Non-pigmented ciliary epithelial cell (primary cell): Measurements from ENCODE around the gene CPE.
"Not testable (repeated sequence)": the region's sequence is repeated elsewhere in the genome, so short reads cannot be mapped to it uniquely, and the experiment has no call there.

ENCODE experiments used
- DNase-seq: peaks from one replicate; pipeline ENCODE4 v3.0.0-alpha.2; 2010; ENCODE audit warnings: low read depth

The CPE gene

DNA sequence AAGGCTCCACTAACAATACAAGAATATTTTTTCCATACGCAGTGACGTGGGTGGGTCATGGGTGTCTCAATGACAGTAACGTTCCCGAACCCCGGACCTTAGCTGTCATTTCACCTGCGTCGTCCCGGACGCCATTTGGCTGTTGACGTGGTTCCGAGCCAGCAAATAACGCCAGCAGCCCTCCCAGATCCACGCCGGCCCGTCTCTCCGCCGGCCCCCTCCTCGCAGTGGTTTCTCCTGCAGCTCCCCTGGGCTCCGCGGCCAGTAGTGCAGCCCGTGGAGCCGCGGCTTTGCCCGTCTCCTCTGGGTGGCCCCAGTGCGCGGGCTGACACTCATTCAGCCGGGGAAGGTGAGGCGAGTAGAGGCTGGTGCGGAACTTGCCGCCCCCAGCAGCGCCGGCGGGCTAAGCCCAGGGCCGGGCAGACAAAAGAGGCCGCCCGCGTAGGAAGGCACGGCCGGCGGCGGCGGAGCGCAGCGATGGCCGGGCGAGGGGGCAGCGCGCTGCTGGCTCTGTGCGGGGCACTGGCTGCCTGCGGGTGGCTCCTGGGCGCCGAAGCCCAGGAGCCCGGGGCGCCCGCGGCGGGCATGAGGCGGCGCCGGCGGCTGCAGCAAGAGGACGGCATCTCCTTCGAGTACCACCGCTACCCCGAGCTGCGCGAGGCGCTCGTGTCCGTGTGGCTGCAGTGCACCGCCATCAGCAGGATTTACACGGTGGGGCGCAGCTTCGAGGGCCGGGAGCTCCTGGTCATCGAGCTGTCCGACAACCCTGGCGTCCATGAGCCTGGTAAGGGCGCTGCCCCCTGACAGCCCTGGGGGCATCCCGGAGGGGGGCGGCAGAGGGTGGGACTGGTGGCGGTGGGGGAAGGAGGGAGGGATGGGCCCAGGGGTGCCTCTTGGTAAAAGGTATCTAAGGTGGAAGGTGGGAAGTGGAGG is at the start of gene CPE:
Gene CPE (plus strand): TSS at position 264 of the 933 bp plus-strand sequence. CDS start 214 bp downstream, at position 478.
- DNase-seq = no peak

DNA sequence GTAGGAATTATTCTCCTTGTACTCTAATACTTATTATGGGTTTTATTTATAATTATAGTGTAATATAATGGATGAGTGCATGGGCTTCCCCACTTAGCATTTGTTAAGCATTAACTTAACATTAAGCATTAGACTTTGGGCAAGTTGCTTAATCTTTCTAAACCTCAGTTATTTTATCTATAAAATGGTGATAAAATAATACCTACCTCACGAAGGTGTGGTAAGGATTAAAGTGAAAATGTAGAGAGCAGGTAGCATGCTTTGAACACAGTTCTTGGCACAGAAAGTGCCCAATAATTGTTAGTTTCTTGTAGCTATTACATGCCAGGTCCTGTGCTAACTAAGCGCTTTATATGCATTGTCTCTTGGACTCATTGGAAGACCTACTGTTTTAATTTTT is 48.7 kb upstream of the CPE start:
- no peak for DNase-seq

DNA sequence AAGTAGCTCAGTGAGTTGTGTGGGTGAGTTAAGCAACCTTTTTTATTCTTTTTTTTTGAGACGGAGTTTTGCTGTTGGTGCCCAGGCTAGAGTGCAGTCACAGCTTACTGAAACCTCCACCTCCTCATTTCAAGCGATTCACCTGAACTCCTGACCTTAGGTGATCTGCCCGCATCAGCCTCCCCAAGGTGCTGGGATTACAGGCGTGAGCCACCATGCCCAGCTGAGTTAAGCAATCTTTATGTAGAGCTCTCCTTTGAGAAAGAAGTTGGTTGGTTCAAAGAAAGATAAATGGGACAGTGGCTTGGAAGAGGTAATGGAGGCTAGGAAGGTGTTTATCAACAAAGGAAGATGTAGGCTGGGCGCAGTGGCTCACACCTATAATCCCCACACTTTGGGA is 48.1 kb upstream of the CPE start:
- no peak for DNase-seq

DNA sequence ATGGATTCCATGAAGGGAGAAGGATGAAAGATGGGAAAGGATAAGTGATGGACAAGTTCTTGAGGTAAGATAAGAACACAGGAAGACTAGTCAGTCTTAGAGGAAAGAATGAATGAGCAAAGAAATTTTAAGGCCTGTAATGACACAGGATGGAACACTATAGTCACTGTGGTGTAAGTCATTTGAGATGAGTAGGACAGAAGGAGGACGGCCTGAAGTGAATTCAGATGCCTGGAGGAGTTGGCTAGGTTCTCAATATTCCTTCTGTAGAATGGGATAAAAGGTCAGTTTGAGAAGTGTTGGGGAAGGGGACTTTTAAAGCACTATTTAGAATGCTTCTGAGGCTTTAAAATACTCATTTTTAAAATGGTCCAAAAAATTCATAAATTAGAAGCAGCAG is 47.4 kb upstream of the CPE start:
- DNase-seq = no peak

DNA sequence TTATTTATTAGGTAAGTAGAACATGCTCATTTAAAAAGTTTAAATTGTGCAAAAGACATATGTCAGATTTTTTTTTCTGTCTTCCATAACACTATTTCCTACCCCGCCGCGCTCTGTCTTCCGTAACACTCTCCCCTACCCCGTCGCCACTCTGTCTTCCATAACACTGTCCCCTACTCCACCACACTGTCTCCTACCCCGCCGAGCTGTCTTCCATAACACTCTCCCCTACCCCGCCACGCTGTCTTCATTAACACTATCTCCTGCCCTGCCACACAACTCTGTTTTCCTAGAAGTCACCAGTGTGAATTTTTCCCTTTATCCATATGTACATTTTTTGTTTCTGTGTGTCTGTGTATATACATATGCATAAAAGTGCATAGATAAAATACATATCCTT is 47.0 kb upstream of the CPE start:
- no peak for DNase-seq

DNA sequence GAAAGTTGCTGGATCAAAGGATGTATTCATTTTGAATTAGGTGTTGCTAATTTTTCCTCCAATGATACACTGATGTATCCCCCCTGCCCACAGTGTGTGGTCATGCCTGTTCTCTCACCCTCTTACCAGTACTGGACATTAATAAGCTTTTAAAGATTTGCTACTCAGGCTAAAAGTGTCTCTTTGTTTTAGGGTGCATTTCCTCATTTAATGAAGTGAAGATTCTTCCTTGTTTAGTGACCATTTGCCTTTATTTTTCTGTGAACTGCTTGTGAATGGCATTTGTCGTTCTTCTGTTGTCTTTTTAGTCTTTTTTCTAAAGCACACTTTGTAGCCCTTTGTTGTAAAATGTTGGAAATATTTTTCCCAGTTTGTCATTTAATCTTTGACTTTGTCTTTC is 46.3 kb upstream of the CPE start:
- DNase-seq = no peak

DNA sequence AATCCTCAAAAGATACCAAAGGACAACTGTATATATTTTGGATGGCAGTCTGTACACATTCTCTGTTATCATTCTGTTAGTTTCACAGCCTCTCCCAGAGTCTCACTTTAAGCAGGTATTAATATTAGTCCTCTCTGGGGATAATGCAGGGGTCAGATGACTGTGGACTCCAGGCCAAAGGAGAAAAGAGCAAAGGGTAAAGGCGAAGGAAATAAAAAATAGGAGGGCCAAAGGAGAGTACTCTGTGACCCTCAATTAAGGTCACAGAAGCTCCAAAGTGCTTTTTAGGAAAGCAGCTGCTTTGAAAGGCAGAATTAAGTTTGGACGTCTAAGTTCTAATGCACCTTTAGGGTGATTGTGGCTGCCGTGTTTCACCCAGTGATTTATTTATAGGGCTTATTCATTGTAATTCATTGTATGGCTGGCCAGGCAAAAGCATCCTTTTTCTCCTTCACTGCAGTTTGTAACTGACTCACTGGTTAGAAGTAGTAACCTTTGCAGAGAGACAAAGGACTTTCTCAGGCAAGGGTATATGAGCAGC is 43.6 kb upstream of the CPE start:
- DNase-seq = no peak

DNA sequence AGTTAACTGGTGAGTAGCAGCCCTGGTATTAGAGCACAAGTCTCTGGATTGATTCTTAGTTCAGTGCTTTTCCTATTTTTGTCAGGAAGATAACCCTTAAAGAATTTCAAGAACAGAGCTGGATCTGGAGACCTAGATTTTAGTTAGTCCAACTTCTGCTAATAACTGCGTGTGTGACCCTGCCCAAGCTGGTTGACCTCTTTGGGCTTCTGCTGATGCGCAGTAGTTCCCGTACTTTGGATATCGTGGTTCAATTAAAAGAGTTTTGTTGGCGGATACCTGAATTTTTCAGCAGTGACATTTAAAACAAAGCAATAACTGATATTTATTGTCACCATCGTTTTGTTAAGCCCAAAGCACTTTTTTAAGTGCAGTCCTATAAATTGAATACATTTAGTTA is 42.1 kb upstream of the CPE start:
- DNase-seq = no peak

DNA sequence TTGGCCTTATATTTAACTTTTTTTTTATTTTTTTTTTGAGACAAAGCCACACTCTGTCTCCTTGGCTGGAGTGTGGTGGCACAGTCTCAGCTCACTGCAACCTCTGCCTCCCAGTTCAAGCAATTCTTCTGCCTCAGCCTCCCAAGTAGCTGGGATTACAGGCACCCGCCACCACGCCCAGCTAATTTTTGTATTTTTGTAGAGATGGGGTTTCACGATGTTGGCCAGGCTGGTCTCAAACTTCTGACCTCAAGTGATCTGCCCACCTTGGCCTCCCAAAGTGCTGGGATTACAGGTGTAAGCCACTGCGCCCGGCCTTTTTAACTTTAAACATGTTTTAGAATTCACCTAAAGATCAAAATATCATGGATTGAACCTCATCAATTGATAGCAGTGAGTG is 36.5 kb upstream of the CPE start:
- DNase-seq = not testable (repeated sequence)

DNA sequence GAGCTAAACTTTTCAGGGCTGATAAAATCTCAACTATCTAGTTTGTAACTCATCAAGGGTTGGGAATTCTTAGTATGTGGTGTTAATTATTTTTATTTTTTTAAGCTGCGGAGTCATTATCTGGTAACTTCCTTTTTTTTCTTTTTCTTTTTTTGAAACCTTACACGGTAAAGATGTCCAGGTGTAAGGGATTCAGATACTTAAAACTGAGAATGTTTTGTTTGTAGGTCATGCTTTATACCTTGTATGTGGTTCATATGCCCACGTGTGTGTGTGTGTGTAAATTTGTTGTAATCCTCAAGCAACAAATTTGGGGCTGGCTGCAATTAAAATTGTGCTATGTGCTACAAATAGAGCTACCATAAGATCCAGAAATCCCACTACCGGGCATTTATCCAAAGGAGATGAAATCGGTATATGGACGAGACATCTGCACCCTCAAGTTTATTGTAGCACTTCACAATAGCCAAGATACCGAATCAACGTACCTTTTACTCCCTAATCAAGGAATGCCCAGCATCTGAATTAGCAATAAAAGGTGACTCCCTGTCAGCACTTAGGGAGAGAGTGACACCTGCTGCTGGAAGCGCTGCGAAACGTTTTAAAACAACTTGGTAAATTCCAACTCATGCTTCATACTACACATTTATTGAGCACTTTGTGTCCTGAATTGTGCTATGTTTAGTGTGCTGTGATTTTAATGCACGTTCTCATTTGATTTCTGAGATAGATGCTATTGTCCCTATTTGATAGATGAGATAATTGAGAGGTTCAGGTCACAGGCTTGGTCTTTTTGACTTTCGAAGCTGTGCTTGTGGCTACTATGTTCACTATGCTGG is 35.2 kb upstream of the CPE start:
- DNase-seq = no peak

DNA sequence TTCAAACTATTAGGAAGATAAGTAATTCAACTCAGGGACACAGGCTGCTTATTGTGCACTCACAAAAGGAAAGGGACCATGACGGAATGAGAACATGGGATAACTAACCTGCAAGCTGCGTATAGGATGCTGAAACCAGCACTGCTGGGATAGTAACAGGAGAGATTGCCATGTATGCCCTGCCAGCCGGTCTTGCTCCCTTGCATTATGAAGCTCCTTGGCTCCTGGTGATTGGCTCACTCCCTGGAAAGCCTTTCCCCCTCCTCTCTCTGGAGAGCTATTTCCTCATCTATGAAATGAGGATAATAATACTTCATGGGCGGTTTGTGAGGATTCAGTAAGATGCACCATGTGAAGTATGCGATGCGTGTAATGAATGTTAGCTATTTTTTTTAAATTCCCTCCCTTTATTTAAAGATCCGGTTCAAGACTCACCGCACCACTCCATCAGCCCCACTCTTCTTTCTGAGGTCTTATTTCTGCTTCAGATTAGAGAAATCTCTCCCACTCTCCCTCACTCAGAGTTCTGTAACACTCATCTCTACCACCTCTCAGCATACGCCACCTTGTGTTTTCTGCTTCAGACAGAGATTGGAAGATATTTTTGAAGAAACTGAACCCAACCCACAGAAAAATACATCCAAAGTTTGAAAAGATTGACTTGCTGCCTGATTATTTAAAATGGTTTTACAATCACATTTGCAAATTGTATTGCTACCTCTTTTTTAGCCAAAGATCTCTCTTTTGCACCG is 33.0 kb upstream of the CPE start:
- DNase-seq = no peak

DNA sequence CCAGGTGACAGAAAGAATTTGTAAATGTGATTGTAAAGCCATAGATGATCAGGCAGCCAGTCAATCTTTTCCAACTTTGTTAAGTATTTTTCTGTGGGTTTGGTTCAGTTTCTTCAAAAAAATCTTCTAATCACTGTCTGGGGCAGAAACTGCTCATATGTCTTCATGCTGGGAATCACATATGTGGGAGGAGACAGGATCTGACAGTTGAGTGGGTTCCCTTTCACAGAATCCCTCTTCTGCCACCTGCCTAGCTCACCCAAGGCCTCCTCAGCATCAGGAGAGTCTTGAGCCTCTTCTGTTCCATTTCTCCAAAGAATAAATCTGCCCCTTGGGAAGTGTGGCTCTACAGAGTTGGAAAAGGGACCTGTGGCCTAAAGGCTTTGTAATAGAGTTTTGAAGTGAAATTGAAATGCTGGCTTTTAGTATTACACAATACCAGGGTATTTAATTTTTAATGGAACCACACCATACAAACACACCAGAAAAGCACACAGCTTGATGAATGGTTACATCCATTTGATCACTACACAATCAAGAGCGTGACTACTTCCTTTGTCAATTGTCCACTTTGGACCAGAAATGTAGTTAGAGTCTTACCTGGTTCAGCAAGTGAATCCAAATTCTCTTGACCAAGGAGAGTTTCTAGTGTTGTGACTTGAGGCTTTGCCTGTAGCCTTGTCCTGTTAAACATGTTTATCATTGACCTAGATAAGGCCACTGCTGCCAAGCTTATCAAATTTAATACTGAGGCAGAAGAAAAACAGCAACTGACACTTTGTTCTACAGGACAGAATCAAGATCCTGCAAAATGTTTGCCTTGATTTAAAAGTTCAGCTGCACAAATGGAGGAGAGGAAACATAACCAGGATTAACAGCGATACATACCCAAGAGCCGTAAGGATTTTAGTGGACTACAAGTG is 30.9 kb upstream of the CPE start:
- DNase-seq = no peak

DNA sequence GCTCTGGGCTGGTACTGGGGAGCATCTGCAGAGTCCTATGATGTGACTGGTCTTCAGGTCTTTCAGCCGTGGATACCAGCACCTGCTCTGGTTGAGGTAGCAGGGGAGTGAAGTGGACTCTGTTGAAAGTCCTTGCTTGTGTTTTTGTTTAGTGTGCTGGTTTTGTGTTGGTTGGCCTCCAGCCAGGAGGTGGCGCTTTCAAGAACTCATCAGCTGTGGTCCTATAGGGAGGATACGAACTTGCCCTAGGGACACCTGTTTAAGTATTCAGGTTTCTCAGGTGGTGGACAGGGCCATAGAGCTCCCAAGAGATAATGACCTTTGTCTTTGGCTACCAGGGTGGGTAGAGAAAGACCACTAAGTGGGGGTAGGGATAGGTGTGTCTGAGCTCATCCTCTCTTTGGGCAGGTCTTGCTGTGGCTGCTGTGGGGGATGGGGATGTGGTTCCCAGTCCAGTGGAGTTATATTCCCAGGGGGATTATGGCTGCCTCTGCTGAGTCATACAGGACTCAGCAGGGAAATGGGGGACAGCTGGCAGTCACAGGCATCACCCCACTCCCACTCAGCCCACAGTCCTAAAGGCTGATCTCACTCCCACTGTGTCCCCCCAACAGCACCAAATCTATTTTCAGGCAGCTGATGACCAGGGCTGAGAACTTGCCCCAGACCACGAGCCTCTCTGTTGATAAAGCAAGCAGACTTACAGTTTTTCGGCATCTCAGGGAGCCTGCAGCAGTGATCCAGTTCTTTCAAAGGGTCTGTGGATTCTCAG is 27.3 kb upstream of the CPE start:
- no peak for DNase-seq

DNA sequence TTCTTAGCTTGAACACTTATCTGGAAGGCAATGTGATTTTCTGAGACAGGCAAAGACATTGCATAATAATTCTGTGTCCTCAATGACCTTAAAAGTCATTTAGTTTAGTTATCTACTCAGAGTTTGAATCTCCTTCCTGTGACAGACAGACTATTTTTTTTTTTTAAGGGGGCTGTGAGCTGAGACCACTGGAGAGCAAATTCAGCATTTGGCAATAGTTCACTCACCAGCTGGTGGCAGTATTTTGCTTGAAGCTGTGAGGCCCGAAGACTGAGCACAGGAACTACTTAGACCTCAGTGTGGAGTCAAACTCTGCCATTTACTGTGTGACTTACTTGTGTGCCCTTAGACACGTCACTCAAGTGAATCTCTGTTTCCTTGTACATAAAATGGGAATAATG is 22.9 kb upstream of the CPE start:
- no peak for DNase-seq

DNA sequence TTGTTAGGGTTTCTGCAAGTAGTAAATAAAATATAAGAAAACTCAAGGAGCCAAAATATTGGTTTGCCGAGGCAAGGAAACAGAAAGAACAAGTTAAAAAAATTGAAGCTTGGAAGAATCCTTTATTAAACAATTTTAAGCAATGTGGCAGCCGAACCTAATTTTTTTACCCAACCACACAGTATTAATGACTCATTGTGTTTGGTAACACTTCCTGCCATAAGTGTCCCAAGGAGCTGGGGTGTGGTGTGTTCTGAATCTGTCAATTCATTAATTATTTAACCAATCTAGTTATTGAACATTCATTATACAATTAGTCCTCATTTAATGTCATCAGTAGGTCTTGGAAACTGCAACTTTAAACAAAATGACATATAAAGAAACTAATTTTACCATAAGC is 19.3 kb upstream of the CPE start:
- no peak for DNase-seq

DNA sequence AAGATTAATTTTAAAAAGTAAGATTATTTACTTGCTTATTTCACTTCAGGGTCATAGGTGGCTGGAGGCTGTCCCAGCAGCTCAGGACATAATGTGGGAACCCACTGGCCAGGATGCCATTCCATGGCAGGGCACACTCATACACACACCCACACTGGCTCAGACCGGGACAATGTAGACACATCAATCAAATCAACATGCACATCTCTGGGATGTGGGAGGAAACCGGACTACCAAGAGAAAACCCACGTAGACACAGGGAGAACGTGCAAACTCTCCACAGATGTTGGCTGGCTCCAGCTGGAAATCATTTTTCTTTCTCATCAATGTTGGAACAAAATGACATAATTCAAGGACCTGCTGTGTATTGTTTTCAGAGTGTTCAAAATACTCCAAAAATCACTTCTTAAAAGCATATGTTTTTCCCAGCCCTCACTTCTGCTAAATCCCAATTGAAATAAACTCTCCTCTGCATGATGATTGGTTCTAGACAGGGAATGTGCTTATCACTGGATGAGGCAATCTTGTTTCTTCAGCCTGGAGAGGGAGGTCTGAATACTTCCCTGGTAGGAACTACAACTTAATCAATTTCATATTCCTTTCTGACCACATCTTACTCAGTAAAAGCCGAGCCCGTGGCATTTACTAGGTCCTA is 18.6 kb upstream of the CPE start:
- DNase-seq = no peak

DNA sequence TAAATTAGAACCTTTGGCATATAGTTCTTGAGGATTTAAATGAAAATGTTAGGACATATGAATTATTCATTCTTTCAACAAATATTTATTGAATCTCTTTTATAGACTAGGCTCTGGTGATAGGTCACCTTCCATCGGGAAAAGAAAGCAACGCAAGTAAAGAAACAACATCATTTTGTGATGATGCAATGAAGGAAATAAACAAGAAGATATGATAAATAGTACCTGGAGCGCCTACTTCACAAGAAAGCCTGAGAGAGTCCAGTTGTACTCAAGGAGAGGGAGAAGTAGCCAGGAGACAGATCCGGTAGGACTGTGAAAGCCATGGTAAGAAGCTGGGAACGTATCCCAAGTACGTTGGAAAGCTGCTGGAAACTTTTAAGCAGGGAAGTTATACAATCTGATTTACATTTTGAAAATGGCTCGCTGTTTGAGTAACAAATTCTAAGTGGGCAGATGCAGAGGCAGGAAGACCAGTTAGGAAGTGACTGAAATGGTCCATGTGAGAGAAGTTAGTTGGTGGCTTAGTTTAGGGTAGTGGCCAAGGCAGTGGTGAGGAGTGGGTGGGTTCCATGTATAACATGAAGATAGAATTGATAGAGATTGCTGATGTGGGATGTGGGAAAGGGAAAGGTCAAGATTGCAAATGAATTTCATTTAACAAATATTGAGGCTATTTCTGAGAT is 17.7 kb upstream of the CPE start:
- no peak for DNase-seq

DNA sequence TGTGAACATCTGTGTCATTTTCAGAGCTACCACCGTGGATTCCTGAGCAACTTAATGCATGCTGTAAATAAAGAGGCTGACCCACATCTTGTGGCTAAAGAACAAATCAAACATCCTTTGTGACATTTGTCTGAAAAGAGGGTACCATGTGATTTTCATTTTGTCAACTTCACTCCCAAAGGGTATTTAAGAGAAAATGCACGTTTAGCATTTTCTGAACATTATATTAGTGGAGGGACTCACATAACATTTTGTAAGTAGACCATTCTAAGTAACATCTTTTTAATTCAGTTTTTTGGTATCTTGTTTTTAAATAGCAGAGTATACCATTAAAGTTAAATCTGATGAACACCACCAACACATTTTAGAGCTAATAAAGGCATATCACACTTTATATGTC is 17.0 kb upstream of the CPE start:
- DNase-seq = no peak

DNA sequence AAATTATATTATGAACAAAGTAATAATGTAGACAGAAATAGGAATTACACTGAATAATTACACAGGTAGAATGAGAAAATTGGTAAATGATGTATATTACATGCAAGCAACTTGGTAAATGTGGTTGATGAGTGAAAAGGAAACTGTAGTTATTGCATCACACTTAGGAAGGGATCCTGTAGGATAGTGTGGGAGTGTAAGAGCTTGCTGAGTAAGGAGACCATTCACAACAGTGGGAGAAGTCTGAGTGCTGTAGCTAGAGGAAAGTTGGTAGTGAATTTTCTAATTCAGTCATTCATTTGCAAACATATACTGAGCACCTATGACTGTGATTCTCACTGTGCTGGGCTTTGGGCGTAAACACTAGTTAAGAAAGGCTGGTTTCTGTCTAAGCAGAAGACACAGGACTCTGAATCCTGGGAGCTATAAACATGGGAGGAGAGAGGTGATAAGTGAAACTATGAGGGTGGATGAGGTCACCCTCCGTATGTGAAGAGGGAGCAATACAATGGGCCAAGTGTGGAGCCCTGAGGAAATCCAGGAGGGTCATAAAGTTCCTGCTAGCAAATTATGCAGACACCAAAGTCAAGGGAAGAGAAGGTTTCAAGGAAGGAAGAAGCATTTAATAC is 14.2 kb upstream of the CPE start:
- DNase-seq = no peak
